GM19239 (cell line): ENCODE measurements around the gene LRP5.
"Not testable (repeated sequence)": the region's sequence is repeated elsewhere in the genome, so short reads cannot be mapped to it uniquely, and the experiment has no call there.

Experiments
- DNase-seq: peaks from one replicate; pipeline ENCODE4 v3.0.0; 2011; ENCODE audit warnings: low spot score; ENCODE audit not compliant: insufficient read length
- FAIRE-seq: peaks from 2 replicates; lab custom pipeline; 2011; peaks lifted over from hg19 to GRCh38; lab: Jason Lieb, UNC

The LRP5 gene

DNA sequence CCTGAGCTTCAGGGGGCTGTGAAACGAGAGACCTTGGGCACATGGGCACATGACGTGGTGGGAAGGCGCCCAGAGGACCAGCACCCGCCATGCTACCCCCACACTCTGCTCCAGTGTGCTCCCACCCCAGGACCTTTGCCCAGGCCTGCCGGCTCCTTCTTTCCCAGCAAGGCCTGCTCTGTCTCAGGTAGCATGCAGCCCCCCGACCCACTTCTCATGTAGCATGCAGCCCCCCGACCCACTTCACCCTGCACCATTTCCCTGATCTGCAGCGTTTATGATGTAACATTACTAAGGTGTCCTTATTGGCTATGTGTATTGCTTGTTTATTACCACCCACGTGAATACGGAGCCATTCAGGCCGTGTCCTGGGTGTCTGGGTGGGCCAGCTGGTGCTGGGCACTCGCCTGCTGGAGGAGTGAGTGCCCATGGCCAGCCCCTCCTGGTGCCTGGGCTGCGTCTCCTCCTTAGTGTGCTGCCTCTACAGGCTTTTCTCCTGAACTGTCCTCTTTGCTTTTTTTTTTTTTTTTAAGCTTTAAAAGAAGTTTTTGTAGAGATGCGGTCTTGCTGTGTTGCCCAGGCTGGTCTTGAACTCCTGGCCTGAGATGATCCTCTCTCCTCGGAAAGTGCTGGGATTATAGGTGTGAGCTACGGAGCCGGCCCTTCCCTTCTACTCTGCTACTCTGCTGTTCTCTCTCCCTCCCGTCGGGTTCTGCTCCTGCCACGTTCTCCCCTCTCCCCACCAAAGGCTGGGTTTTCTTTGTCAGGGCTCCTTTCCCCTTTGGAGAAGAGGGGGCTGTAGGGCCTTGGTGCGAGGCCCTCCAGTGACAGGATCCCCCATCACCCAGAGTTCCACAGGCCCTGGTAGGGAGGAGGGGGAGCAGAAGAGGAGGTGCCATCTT lies 29.4 kb downstream of the LRP5 start:
- FAIRE-seq = no peak
- no peak for DNase-seq

DNA sequence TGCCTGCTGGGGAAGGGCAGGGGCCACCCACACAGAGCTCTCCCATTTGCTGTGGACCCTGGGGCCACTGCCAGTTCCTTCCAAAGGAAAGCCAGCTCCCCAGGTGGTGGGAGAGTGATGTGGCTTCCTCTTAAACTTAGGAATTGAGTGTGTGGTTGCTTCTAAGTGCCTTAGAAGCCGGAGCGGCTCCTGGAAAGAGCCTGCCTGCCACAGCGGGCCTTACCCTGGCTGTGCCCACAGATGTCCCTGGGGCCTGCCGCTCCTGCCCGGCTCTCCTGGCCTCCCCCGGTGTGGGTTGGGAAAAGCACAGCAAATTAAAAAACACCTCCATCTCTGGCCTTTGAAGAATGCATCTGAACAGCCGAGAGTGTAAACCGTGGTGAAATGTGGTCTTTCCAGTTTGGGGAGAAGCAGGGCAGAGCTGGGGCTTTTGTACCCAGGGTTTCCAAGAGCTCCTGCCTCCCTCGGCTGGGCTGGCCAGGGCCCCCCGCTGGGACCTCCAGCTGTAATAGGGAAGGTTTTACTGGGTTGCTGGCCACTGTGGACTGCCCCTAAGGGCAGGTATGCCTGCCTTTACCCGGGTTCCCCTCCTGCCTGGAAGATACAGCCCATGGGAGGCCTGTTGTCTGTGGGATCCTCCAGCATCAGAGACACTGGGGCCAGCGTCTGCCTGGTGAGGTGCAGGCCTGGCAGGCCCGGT lies 30.2 kb downstream of the LRP5 start:
- DNase-seq (no peak), FAIRE-seq (no peak)

GRCh38 chr11:68343761-68344256 lies 31.4 kb downstream of the LRP5 start:
- FAIRE-seq = no peak
- no peak for DNase-seq

DNA sequence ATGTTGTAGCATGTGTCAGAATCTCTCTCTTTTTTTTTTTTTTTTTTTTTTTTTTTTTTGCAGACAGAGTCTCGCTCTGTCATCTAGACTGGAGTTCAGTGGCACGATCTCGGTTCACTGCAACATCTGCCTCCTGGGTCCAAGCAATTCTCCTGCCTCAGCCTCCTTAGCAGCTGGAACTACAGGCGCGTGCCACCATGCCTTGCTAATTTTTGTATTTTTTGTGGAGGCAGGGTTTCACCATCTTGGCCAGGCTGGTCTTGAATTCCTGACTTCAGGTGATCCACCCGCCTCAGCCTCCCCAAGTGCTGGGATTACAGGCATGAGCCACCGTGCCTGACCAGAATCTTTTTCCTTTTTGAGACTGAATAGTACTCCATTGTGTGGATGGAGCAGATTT lies 32.4 kb downstream of the LRP5 start:
- not testable (repeated sequence) for DNase-seq, FAIRE-seq

- DNase-seq (no peak), FAIRE-seq (no peak)
Observed at GRCh38 chr11:68345776-68346461, 33.5 kb downstream of the LRP5 start.

- DNase-seq (no peak), FAIRE-seq (no peak)
Observed at GRCh38 chr11:68346462-68346790, 34.0 kb downstream of the LRP5 start.

GRCh38 chr11:68347345-68347744 lies 35.0 kb downstream of the LRP5 start:
- DNase-seq = no peak
- FAIRE-seq = no peak

GRCh38 chr11:68347841-68348240 lies 35.5 kb downstream of the LRP5 start:
- DNase-seq = no peak
- FAIRE-seq = no peak

DNA sequence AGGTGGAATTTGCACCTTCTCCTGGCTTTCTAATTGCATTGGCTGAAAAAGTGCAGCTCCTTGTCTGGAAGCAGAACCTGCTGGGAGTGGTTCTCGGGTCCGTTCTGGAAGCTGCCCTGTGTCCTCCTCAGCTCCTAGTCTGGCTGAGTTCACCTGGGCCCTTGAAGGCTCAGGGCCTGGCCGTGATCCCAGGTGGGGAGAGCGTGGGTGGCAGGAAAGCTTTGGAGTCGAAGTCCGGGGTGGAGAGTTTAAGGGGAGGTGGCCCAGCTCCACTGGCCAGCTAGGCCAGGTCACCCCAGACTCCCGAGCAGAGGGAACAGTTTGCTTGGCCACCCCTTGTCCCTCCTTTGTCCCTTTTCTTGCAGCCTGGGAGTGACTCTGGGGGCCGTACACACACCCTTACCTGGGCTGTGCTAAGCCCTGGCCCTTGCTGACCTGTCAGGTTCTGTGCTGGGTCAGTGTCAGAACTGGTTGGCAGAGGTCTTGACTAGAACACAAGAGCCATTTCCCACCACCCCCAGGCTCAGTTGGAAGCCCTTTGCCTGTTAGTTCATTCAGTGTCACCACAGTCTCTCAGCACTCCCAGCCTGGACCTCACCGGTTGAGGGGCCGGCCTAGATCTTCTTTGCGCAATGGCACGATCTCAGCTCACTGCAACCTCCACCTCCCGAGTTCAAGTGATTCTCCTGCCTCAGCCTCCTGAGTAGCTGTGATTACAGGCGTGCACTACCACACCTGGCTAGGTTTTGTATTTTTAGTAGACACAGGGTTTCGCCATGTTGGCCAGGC lies 37.3 kb downstream of the LRP5 start:
- FAIRE-seq (no peak), DNase-seq (no peak)

- no peak for FAIRE-seq
- no peak for DNase-seq
Observed at GRCh38 chr11:68350759-68351449, 38.5 kb downstream of the LRP5 start.

DNA sequence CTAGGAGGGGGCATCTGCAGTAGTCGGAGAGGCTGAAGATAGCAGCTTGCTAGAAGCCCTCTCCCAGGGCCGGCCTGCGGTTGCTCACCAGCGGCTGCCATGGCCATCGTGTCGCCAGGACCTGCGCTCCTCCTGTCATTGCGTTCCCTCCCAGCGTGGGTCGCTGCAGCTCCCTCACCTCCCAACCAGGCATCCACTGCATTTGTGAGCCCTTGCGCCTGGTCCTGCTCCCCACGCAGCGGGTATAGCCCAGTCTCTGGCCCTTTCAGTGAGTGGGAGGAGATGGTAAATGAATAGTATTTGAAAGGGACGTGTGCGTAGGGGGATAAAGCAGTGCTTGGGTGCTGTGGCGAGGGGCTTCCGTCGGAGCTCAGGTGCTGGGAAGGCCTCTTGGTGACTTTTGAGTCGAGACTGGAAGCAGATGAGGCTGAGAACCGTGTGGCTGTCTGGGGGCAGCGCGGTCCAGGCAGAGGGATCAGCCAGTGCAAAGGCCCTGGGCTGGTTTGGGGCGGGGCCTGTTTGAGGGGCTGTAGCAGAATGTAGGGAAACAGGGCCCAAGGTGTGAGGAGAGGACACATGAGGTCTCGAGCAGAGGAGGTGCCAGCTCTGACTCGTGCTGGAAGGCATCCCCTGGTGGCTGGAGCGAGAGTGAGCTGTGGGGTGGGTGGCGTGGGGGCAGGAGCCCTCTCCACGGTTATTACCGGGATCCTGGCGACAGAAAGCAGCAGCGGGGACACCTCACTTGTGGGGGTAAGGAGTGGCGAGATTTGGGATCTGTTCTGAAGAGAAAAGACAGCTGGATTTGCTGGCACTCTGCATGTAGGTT lies 39.3 kb downstream of the LRP5 start:
- DNase-seq = no peak
- no peak for FAIRE-seq

DNA sequence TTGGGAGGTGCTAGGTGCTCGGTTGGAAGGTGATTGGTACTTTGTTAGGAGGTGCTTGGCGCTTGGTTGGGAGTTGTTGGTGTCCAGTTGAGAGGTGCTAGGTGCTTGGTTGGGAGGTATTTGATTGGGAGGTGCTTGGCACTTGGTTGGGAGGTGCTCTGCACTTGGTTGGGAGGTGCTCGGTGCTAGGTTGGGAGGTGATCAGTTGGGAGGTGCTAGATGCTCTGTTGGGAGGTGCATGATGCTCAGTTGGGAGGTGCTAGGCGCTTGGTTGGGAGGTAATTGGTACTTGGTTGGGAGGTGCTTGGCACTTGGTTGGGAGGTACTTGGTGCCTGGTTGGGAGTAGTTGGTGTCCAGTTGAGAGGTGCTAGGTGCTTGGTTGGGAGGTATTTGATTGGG lies 40.2 kb downstream of the LRP5 start:
- no peak for DNase-seq
- FAIRE-seq = no peak

DNA sequence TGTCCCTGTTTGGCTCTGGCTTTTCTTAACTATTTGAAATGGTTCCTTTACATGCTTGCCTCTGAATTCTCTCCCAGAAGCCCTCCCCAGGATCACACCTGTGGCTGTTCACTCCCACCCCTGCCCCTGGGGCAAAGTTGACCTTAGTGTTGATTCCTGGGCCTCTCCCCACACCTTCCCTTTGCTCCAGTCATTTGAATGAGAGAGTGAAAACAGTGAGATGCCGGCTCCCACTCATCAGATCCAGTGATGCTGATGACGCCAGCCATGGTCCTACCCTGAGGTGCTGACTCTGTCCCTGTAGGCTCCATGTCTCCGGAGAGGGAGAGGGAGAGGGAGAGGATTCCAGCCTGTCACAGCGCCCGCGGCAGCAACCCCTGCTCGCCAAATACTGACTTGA lies 40.7 kb downstream of the LRP5 start:
- FAIRE-seq = no peak
- DNase-seq = no peak

- DNase-seq (no peak), FAIRE-seq (no peak)
Observed at GRCh38 chr11:68353669-68354068, 41.3 kb downstream of the LRP5 start.

DNA sequence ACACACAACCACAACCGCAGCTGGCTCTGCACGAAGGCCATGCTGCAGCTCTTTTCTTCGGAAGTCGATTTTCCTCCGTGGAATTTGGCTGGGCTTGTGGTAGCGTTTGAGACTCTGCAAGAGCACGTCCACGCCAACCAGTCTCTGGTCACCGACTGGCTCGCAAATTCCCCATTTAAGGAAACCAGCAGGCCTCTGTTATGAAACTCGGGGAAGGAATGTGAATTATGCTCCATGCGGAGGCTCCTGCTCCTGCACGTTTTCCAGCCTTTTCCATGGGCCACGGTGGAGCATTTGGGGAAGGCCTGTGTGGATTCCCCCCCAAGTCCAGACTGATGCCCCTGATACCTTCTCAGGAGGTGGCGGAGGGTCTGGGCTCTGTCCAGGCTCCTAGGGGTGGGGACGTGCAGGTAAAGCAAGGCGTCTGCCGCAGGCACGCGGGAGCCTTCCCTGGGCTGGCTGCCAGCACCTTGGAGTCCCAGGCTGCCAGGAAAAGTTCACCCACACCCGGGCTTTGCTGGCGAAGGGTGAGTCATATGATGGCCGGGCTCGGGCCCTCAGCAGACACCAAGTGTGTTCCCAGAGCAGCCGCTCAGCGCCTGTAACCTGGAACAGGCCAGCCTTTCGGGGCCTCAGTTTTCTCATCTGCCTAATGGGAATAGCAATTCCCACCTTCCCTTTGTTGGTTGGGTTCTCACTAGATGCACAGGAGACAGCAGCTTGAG lies 41.9 kb downstream of the LRP5 start:
- FAIRE-seq (no peak), DNase-seq (no peak)

DNA sequence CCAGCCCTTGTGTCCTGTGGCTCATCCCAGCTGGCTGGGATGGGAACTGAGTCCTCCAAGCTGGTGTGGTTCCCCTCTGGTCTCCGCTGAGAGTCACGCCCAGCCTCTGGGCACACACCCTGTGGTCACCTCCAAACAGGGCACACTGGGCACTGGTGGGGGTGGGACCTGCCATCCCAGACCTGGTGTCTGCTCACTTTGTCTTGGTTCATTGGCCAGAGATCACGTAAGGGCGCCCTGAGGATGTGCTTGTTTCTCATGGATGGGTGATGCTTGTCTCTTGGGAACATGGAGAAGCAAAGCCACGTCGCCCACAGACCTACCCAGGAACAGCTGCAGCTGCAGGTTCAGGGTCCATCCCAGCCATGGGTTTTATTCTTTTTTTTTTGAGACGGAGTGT lies 43.1 kb downstream of the LRP5 start:
- no peak for DNase-seq
- FAIRE-seq = no peak

GRCh38 chr11:68357568-68357967 lies 45.2 kb downstream of the LRP5 start:
- FAIRE-seq = no peak

GRCh38 chr11:68358416-68358815 lies 46.0 kb downstream of the LRP5 start:
- no peak for FAIRE-seq
- DNase-seq = no peak

More at GRCh38 chr11:68357568-68357967, 45.2 kb downstream of the LRP5 start:
- no peak for DNase-seq
